ENCODE measurements around the gene FGF12.

FGF12 gene

GRCh38 chr3:192332386-192333291, 394.7 kb downstream of the FGF12 start:
- TF ChIP-seq CTCF (IDR thresholded peaks at IDR 0.05; ENCODE audit: insufficient read depth, missing control alignments), result no peak
- FAIRE-seq, result peak; percentile 58
- DNase-seq (ENCODE audit: insufficient read length, low spot score), result no peak

- TF ChIP-seq CTCF (IDR thresholded peaks at IDR 0.05; ENCODE audit: insufficient read depth, missing control alignments), result no peak
- FAIRE-seq, result peak; percentile 41
These were observed 395.5 kb downstream of the FGF12 start for GRCh38 chr3:192331749-192332385.

GRCh38 chr3:192326656-192327055, 400.7 kb downstream of the FGF12 start:
- peak; percentile 32 for FAIRE-seq
- no peak for TF ChIP-seq CTCF (IDR thresholded peaks at IDR 0.05; ENCODE audit: insufficient read depth, missing control alignments)
- no peak for DNase-seq (ENCODE audit: insufficient read length, low spot score)

More at GRCh38 chr3:192331749-192332385, 395.5 kb downstream of the FGF12 start:
- DNase-seq (ENCODE audit: insufficient read length, low spot score), result no peak

GRCh38 chr3:192317564-192317963, 409.8 kb downstream of the FGF12 start:
- no peak for FAIRE-seq

GRCh38 chr3:192313605-192314004, 413.7 kb downstream of the FGF12 start:
- DNase-seq (ENCODE audit: insufficient read length, low spot score), result no peak
- peak; percentile 56 for FAIRE-seq
- TF ChIP-seq CTCF (IDR thresholded peaks at IDR 0.05; ENCODE audit: insufficient read depth, missing control alignments), result no peak

More at GRCh38 chr3:192317564-192317963, 409.8 kb downstream of the FGF12 start:
- DNase-seq (ENCODE audit: insufficient read length, low spot score), result no peak
- no peak for TF ChIP-seq CTCF (IDR thresholded peaks at IDR 0.05; ENCODE audit: insufficient read depth, missing control alignments)

- TF ChIP-seq CTCF (IDR thresholded peaks at IDR 0.05; ENCODE audit: insufficient read depth, missing control alignments), result no peak
- DNase-seq (ENCODE audit: insufficient read length, low spot score) (no peak), FAIRE-seq (no peak)
These were observed 419.7 kb downstream of the FGF12 start for GRCh38 chr3:192307631-192308030.
